ENCODE measurements around the gene GZMM.

GRCh38 chr19:522726-523125, 21.1 kb upstream of the GZMM start:
- no peak for TF ChIP-seq CTCF (IDR thresholded peaks at IDR 0.05)
- no peak for TF ChIP-seq POLR2A (IDR thresholded peaks at IDR 0.05)

All from adrenal gland (tissue), 5 donors.